ENCODE measurements around the gene CDPF1. TPM values are rescaled to one million over a fixed set of nuclear protein-coding genes. Genes with fewer than 3 reads are reported as not detected.

The CDPF1 gene
- total and polyA plus RNA-seq, 2 donors (not counting 1 experiment from before 2014, with no cell fraction given) = 9.8 to 15.4 TPM

GRCh38 chr22:46240073-46240472, 10.0 kb downstream of the CDPF1 start:
- Histone ChIP-seq H3K79me2 (ENCODE audit: control insufficient read depth, insufficient read depth, low read length) (no peaks in the 10 kb centered on the region), H3K4me2 (replicated peaks; ENCODE audit: low read depth, low read length, poor library complexity, severe bottlenecking) (peak overlapping the region; percentile 45), H2AFZ (ENCODE audit: insufficient read depth, low read depth, low read length, poor library complexity, severe bottlenecking) (no peak overlapping the region), H4K20me1 (ENCODE audit: control insufficient read depth, insufficient read depth, low read length, poor library complexity, severe bottlenecking) (no peaks in the 10 kb centered on the region), H3K9me3 (ENCODE audit: control extremely low read depth in 1 of 3, control insufficient read depth in 2 of 3, insufficient read depth in 1 of 3, low read length in 2 of 3) (no peaks in the 10 kb centered on the region), H3K27ac (ENCODE audit: low read length in 2 of 2) (no peak overlapping the region), H3K4me3 (ENCODE audit: control extremely low read depth in 1 of 5, extremely low read depth in 1 of 5, insufficient read depth in 1 of 5, low read depth in 2 of 5, low read length in 4 of 5) (no peak overlapping the region), H3K4me1 (ENCODE audit: control insufficient read depth in 2 of 2, insufficient read depth in 2 of 2, low read length in 2 of 2) (peaks cover 18 to 23% of the 10 kb centered on the region in 2 donors), H3K36me3 (replicated peaks in 1 of 2; ENCODE audit: control extremely low read depth in 1 of 2, control insufficient read depth in 1 of 2, extremely low read depth in 1 of 2, insufficient read depth in 2 of 2, low read length in 1 of 2) (peaks cover 0 to 15% of the 10 kb centered on the region in 2 experiments), H3K9ac (ENCODE audit: low read length) (no peak overlapping the region), H3K27me3 (replicated peaks in 1 of 4; ENCODE audit: control extremely low read depth in 1 of 4, control insufficient read depth in 3 of 4, insufficient read depth in 4 of 4, low read length in 3 of 4) (no peaks in the 10 kb centered on the region)
- POLR2A ChIA-PET = no interaction called here
- Mint-ChIP-seq H3K4me1 (peaks cover 21% of the 10 kb centered on the region), H3K9me3 (ENCODE audit: insufficient read depth) (no peaks in the 10 kb centered on the region), H3K4me3 (peak overlapping the region; percentile 13), H3K27ac (no peak overlapping the region), H3K27me3 (no peaks in the 10 kb centered on the region)
- ATAC-seq (ENCODE audit: low read depth) = no peak
- no peak for DNase-seq
- intact Hi-C loops (cut with micrococcal nuclease) = no loop called here
- CTCF ChIA-PET = no interaction called here
- WGBS (ENCODE audit: insufficient coverage) = 13% methylated on average over 2 of the region's 2 CpGs
- TF ChIP-seq CTCF (IDR thresholded peaks at IDR 0.05) = no peak

- Mint-ChIP-seq H3K27me3 (no peaks in the 10 kb centered on the region), H3K27ac (peak overlapping the region; percentile 82), H3K4me1 (peaks cover 21% of the 10 kb centered on the region), H3K4me3 (peak overlapping the region; percentile 52), H3K9me3 (ENCODE audit: insufficient read depth) (no peaks in the 10 kb centered on the region)
- peak overlapping the region; percentile 45 for H3K4me2 ChIP-seq (replicated peaks; ENCODE audit: low read depth, low read length, poor library complexity, severe bottlenecking)
- H2AFZ ChIP-seq (ENCODE audit: insufficient read depth, low read depth, low read length, poor library complexity, severe bottlenecking) = no peak overlapping the region
- ChIA-PET CTCF (no interaction called here), POLR2A (no interaction called here)
- no peak overlapping the region for H3K4me3 ChIP-seq (ENCODE audit: control extremely low read depth in 1 of 5, extremely low read depth in 1 of 5, insufficient read depth in 1 of 5, low read depth in 2 of 5, low read length in 4 of 5)
- intact Hi-C loops (cut with micrococcal nuclease) = no loop called here
- no peak overlapping the region for H3K27ac ChIP-seq (ENCODE audit: low read length in 2 of 2)
- TF ChIP-seq EZH2 (IDR thresholded peaks at IDR 0.05; ENCODE audit: borderline replicate concordance, insufficient read depth, low read depth, low read length, poor library complexity, severe bottlenecking) = no peak
- H3K27me3 ChIP-seq (replicated peaks in 1 of 4; ENCODE audit: control extremely low read depth in 1 of 4, control insufficient read depth in 3 of 4, insufficient read depth in 4 of 4, low read length in 3 of 4) = no peaks in the 10 kb centered on the region
- H3K9me3 ChIP-seq (ENCODE audit: control extremely low read depth in 1 of 3, control insufficient read depth in 2 of 3, insufficient read depth in 1 of 3, low read length in 2 of 3) = no peaks in the 10 kb centered on the region
- H3K79me2 ChIP-seq (ENCODE audit: control insufficient read depth, insufficient read depth, low read length) = no peaks in the 10 kb centered on the region
- 14% methylated on average over 10 of the region's 20 CpGs for WGBS (ENCODE audit: insufficient coverage)
- peak; percentile 24 for ATAC-seq (ENCODE audit: low read depth)
- H4K20me1 ChIP-seq (ENCODE audit: control insufficient read depth, insufficient read depth, low read length, poor library complexity, severe bottlenecking) = no peaks in the 10 kb centered on the region
- no peak overlapping the region for H3K9ac ChIP-seq (ENCODE audit: low read length)
- H3K4me1 ChIP-seq (ENCODE audit: control insufficient read depth in 2 of 2, insufficient read depth in 2 of 2, low read length in 2 of 2) = peaks cover 18 to 23% of the 10 kb centered on the region in 2 donors
- peaks cover 0 to 11% of the 10 kb centered on the region in 2 experiments for H3K36me3 ChIP-seq (replicated peaks in 1 of 2; ENCODE audit: control extremely low read depth in 1 of 2, control insufficient read depth in 1 of 2, extremely low read depth in 1 of 2, insufficient read depth in 2 of 2, low read length in 1 of 2)
- DNase-seq = peak; percentile 26
These were observed 10.6 kb downstream of the CDPF1 start for GRCh38 chr22:46239261-46240048.
